CD4-positive, alpha-beta T cell treated with Interferon alpha-2 for 1 hour (primary cell): ENCODE data around the gene CCDC186.

ENCODE experiments used
- DNase-seq, 2 donors: peaks; one replicate each; pipeline ENCODE4 v3.0.0-alpha.2; 2020 to 2022

The CCDC186 gene

GRCh38 chr10:114173921-114174694, at the start of gene CCDC186:
Gene CCDC186, minus strand, starts transcription at chr10:114174203. Its CDS starts 10,935 bp downstream, at chr10:114163268.
- peak; percentile 97 for DNase-seq

GRCh38 chr10:114223066-114223465, 49.1 kb upstream of the CCDC186 start:
- no peak for DNase-seq

- DNase-seq: no peak
Measured at GRCh38 chr10:114221235-114221634, 47.2 kb upstream of the CCDC186 start.

GRCh38 chr10:114220281-114220680, 46.3 kb upstream of the CCDC186 start:
- DNase-seq: no peak

GRCh38 chr10:114215033-114215432, 41.0 kb upstream of the CCDC186 start:
- DNase-seq: no peak

GRCh38 chr10:114212153-114212552, 38.1 kb upstream of the CCDC186 start:
- no peak for DNase-seq

GRCh38 chr10:114208351-114208750, 34.3 kb upstream of the CCDC186 start:
- DNase-seq: no peak

- no peak for DNase-seq
Measured at GRCh38 chr10:114207349-114207748, 33.3 kb upstream of the CCDC186 start.

GRCh38 chr10:114206902-114207301, 32.9 kb upstream of the CCDC186 start:
- DNase-seq: no peak

GRCh38 chr10:114202812-114203211, 28.8 kb upstream of the CCDC186 start:
- DNase-seq: no peak

GRCh38 chr10:114199239-114199638, 25.2 kb upstream of the CCDC186 start:
- no peak for DNase-seq

GRCh38 chr10:114195079-114195478, 21.1 kb upstream of the CCDC186 start:
- no peak for DNase-seq

- no peak for DNase-seq
Measured at GRCh38 chr10:114189700-114190099, 15.7 kb upstream of the CCDC186 start.

GRCh38 chr10:114188900-114189299, 14.9 kb upstream of the CCDC186 start:
- DNase-seq: no peak

GRCh38 chr10:114188001-114188400, 14.0 kb upstream of the CCDC186 start:
- DNase-seq: no peak

GRCh38 chr10:114184276-114184675, 10.3 kb upstream of the CCDC186 start:
- no peak for DNase-seq

- no peak for DNase-seq
Measured at GRCh38 chr10:114183563-114183962, 9.6 kb upstream of the CCDC186 start.

- no peak for DNase-seq
Measured at GRCh38 chr10:114181971-114182370, 8.0 kb upstream of the CCDC186 start.

GRCh38 chr10:114180937-114181336, 6.9 kb upstream of the CCDC186 start:
- no peak for DNase-seq

- no peak for DNase-seq
Measured at GRCh38 chr10:114179747-114180146, 5.7 kb upstream of the CCDC186 start.

- no peak for DNase-seq
Measured at GRCh38 chr10:114179148-114179547, 5.1 kb upstream of the CCDC186 start, which contains the start of gene TDRD1. Gene TDRD1, plus strand, starts transcription at chr10:114179353. Its CDS starts 8,479 bp downstream, at chr10:114187832.

GRCh38 chr10:114176511-114176910, 2.5 kb upstream of the CCDC186 start:
- no peak for DNase-seq

GRCh38 chr10:114175667-114176066, 1.7 kb upstream of the CCDC186 start:
- DNase-seq: no peak

- peak in 1 of 2 donors; percentile 70 for DNase-seq
Measured at GRCh38 chr10:114174695-114175188, 739 bp upstream of the CCDC186 start.

GRCh38 chr10:114173603-114173920, 441 bp downstream of the CCDC186 start:
- no peak for DNase-seq
